Right lobe of liver (tissue), 6 donors: ENCODE measurements around the gene SLC39A10. TPM values are rescaled to one million over a fixed set of nuclear protein-coding genes. Genes with fewer than 3 reads are reported as not detected.

Experiments used
- ATAC-seq, 4 donors: fragments of 200-7000 bp; cut with Tn5 transposase; one replicate each; pipeline ENCODE4 v1.9.1; 2020; ENCODE audit warnings: mild to moderate bottlenecking in 4 of 4, moderate library complexity in 4 of 4
- DNase-seq, 3 donors: peaks; one replicate each; pipeline ENCODE4 v3.0.0-alpha.2; 2020
- H3K27ac ChIP-seq, 3 donors: fragments of 200-600 bp; one replicate each; pipeline ENCODE4 v1.8.0; 2022
- H3K27me3 ChIP-seq, 2 donors: fragments of 200-600 bp; one replicate each; pipeline ENCODE4 v1.8.0; 2022
- H3K36me3 ChIP-seq, 4 donors: fragments of 200-600 bp; sonication (generic) in 1 of 4; one replicate each; pipeline versions ENCODE4 v1.5.1 to v1.8.0; 2017 to 2022; ENCODE audit warnings: control low read depth in 1 of 4
- H3K4me1 ChIP-seq, 4 donors: fragments of 200-600 bp; sonication (generic) in 1 of 4; one replicate each; pipeline versions ENCODE4 v1.5.1 to v1.8.0; 2017 to 2022; ENCODE audit warnings: control low read depth in 1 of 4
- H3K4me3 ChIP-seq, 3 donors: fragments of 200-600 bp; one replicate each; pipeline ENCODE4 v1.8.0; 2022
- H3K9me3 ChIP-seq, 4 donors: fragments of 200-600 bp; sonication (generic) in 1 of 4; one replicate each; pipeline versions ENCODE4 v1.5.1 to v1.8.0; 2017 to 2022; ENCODE audit warnings: control low read depth in 1 of 4
- POLR2A ChIP-seq: fragments of 450-650 bp; IDR thresholded peaks from one replicate; pipeline ENCODE4 v1.6.1; 2017; ENCODE audit warnings: antibody characterized with exemption, mild to moderate bottlenecking
- WGBS: methylation state at CpG from one replicate; pipeline ENCODE4 v1.1.6; 2018; ENCODE audit warnings: low coverage, low lambda C conversion rate; ENCODE audit not compliant: insufficient coverage; ENCODE audit errors: missing lambda C conversion rate; 5-methylcytosine and 5-hydroxymethylcytosine counted together
- intact Hi-C, 2 donors: fragments of 100-400 bp; cut with DNase I; formaldehyde crosslinking; loops; one replicate each; pipeline versions ENCODE4 v1.11.2 to v1.14.1; 2022
- total RNA-seq, 6 experiments: library from RNA; depleted of rRNA in 2 of 6; stranded (reverse); fragments of >200 nt in 2 of 6; fragmentation: NEBNext Ultra II Directional in 3 of 6; extraction: Animal tissue kit (Norgen Biotek cat#: 25700) in 3 of 6; gene quantifications; one replicate each; pipeline versions ENCODE4 v1.1.0 to v1.2.4, GENCODE V29; 2016 to 2023
- TF ChIP-seq, protein P1 (sequence below), 4 donors: fragments of 200-600 bp in 3 of 4; fragments of 450-650 bp in 1 of 4; IDR thresholded peaks; one replicate each; pipeline versions ENCODE4 v1.5.1 to v1.8.0; 2016 to 2022; ENCODE audit warnings: antibody characterized with exemption in 4 of 4, mild to moderate bottlenecking in 2 of 4
- donor health status: DM: no; HTN: yes; CAD: no.
- donor health status: DM: no; HTN: no; CAD: no.
- donor health status: DM: no; HTN: no; CAD: no.
- donor health status: DM: no; HTN: yes; CAD: no.
- donor health status: DM: no; HTN: yes; CAD: no.

Gene SLC39A10
- total RNA-seq, 6 experiments from 2014 or later, result 3.5 to 5.2 (median 4.6) TPM

DNA sequence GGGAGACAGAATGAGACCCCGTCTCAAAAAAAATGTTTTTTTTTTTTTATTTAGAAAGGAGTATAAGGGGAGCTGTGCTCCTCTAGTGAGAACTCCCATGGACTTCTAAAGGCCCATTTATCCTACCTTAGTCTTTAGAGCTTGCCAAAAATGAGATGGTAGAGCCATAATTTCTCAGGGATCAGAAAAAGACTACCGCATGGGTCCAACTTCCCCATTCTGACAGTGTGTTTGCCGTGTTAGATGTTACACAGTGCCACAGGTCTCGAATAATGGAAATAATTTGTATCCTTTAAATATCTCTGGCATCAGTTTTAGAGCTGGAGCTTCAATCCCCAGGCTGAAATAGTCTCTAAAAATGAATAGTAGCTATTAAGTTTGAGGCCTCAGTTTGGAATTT is 6.0 kb upstream of the SLC39A10 start:
- H3K9me3 ChIP-seq, result no peaks in the 10 kb centered on the region
- no peak overlapping the region for H3K27ac ChIP-seq
- DNase-seq (no peak), ATAC-seq (peak in 1 of 4 donors; percentile 12)
- H3K4me3 ChIP-seq, result no peak overlapping the region
- TF ChIP-seq, protein P1, sequence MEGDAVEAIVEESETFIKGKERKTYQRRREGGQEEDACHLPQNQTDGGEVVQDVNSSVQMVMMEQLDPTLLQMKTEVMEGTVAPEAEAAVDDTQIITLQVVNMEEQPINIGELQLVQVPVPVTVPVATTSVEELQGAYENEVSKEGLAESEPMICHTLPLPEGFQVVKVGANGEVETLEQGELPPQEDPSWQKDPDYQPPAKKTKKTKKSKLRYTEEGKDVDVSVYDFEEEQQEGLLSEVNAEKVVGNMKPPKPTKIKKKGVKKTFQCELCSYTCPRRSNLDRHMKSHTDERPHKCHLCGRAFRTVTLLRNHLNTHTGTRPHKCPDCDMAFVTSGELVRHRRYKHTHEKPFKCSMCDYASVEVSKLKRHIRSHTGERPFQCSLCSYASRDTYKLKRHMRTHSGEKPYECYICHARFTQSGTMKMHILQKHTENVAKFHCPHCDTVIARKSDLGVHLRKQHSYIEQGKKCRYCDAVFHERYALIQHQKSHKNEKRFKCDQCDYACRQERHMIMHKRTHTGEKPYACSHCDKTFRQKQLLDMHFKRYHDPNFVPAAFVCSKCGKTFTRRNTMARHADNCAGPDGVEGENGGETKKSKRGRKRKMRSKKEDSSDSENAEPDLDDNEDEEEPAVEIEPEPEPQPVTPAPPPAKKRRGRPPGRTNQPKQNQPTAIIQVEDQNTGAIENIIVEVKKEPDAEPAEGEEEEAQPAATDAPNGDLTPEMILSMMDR (IDR thresholded peaks at IDR 0.05), result no peak
- no peak for TF ChIP-seq POLR2A
- intact Hi-C loops, result no loop called here
- no peaks in the 10 kb centered on the region for H3K4me1 ChIP-seq
- no peaks in the 10 kb centered on the region for H3K36me3 ChIP-seq
- 71% methylated on average over 4 of the region's 4 CpGs for WGBS
- no peaks in the 10 kb centered on the region for H3K27me3 ChIP-seq

DNA sequence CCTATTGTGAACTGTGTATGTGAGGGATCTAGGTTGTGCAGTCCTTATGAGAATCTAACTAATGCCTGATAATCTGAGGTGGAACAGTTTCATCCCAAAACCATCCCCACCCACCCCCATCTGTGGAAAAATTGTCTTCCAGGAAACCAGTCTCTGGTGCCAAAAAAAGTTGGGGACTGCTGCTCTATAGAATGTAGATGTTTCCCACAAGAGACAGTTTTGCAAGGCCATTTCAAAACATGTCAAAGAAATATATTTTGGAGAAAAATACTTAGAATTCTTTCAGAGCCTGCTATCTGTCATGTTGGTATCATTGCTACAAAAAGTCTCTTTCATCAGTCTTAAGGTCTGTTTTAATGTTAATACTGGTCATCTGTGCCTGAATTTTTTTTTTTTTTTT is 4.1 kb upstream of the SLC39A10 start:
- DNase-seq (no peak), ATAC-seq (no peak)
- TF ChIP-seq, protein P1 (IDR thresholded peaks at IDR 0.05), result no peak
- no peak for TF ChIP-seq POLR2A
- H3K36me3 ChIP-seq, result no peaks in the 10 kb centered on the region
- intact Hi-C loops, result no loop called here
- H3K27me3 ChIP-seq, result no peaks in the 10 kb centered on the region
- H3K27ac ChIP-seq, result no peak overlapping the region
- H3K4me1 ChIP-seq, result peaks cover 0 to 4% (median 0%) of the 10 kb centered on the region in 4 donors
- H3K9me3 ChIP-seq, result no peaks in the 10 kb centered on the region
- no peak overlapping the region for H3K4me3 ChIP-seq

DNA sequence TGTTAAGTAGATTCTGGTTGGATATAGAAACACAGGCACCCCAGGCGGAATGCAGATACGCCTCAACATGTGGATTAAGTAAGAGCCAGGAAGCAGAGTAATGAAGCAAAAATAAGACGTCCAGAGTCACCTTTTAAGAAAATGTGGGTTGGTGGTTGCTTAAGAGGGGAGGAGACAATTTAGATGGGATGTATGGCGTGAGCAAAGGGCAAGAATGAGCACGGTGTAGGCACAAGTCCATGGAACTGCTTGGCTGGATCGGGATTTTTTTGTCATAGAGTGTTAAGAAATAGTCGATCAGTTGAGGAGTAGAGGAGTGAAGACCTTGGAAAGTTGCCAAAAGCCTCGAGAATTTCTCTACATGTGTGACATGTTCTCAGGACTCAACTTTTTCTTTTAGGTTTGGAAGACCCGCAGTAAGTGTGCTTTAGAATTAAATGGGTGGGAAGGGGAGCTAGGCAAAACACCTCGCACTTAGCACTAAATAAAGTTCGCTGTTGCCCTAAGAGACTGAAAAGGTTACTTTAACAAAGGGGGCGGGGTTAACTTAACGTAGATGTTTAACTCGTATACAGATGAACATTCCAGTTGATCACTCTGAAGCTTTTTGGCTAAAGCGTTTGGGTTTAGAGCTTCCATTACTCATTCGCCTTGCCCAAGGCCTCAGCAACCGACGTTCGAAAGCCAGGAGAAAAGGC is 716 bp upstream of the SLC39A10 start:
- Histone ChIP-seq H3K27ac (peak overlapping the region; percentile 34 to 63 (median 43)), H3K27me3 (no peaks in the 10 kb centered on the region), H3K4me1 (peaks cover 0 to 24% (median 7%) of the 10 kb centered on the region in 4 donors), H3K4me3 (peak overlapping the region; percentile 20 to 87 (median 34)), H3K36me3 (no peaks in the 10 kb centered on the region), H3K9me3 (no peaks in the 10 kb centered on the region)
- TF ChIP-seq POLR2A, result no peak
- TF ChIP-seq, protein P1 (IDR thresholded peaks at IDR 0.05), result no peak
- intact Hi-C loops, result no loop called here
- 27% methylated on average over 19 of the region's 19 CpGs for WGBS
- DNase-seq (no peak), ATAC-seq (no peak)

DNA sequence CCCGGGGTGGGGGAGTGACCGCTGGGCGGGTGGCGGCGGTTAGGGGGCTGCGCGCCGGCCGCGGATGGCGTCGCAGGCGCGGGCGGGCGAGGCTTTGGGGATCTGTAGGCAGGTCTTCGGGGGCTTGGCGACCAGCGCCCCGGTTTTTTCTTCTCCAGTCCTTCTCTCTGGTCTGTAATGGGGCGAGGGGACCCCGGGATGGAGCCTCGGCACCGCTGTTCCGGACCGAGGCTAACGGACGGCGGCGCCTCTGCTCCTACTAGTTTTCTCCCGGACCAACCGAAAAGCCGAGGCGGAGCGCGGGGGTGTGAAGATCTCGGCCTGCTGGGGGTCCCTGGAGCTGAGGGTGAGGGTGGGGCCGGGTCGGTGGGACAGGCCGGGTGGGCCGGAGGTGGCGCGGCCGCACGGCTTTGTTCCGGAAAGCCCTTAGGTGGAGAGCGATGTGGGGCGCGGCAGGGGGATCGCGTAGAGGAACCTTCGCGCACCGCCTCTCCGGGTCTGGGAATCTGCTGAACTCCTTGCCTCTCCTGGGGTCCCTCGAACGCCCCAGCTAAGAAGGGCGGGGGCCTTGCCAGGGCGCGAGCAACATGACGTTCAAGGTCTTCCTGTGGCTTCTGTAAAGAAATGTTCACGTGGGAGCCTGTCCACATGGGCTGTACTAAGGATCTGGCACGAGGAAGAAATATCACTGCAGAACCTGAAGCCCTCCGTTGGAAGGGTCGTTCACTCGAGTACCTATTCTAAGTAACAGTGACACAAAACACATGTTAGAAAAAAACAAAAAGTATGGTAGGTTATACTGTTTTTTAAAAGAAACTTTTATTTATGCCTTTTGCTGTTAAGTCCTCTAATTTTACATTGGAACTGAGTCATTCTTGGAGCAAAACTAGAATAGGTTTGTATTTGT is 861 bp downstream of the SLC39A10 start:
- intact Hi-C loops, result no loop called here
- Histone ChIP-seq H3K4me1 (peaks cover 0 to 24% (median 7%) of the 10 kb centered on the region in 4 donors), H3K27ac (peak overlapping the region; percentile 98 to 99 (median 98)), H3K9me3 (no peaks in the 10 kb centered on the region), H3K36me3 (no peaks in the 10 kb centered on the region), H3K4me3 (peak overlapping the region; percentile 86 to 92 (median 87)), H3K27me3 (no peaks in the 10 kb centered on the region)
- DNase-seq (peak; percentile 64 to 78 (median 74)), ATAC-seq (peak; percentile 24 to 44 (median 36))
- TF ChIP-seq POLR2A, result no peak
- TF ChIP-seq, protein P1 (IDR thresholded peaks at IDR 0.05), result no peak
- WGBS, result 0% methylated on average over 16 of the region's 66 CpGs
